Psoas muscle (tissue), 8 donors: ENCODE measurements around the gene QSOX1. TPM values are rescaled to one million over a fixed set of nuclear protein-coding genes. Genes with fewer than 3 reads are reported as not detected.

Experiments used
- ATAC-seq, 4 donors: fragments of 200-7000 bp; cut with Tn5 transposase; one replicate each; pipeline ENCODE4 v1.9.1; 2020; ENCODE audit warnings: moderate library complexity in 3 of 4, mild to moderate bottlenecking in 2 of 4
- DNase-seq, 2 donors: peaks; one replicate each; pipeline ENCODE4 v3.0.0-alpha.2; 2020
- H3K27ac ChIP-seq: fragments of 200-600 bp; one replicate; pipeline ENCODE4 v1.8.0; 2022
- H3K27me3 ChIP-seq, 3 donors: fragments of 200-600 bp in 1 of 3; one replicate each; pipeline versions ENCODE4 v1.6.1 to v1.8.0; 2013 to 2022; ENCODE audit warnings: low read length in 2 of 3, mild to moderate bottlenecking in 2 of 3, moderate library complexity in 1 of 3; ENCODE audit not compliant: insufficient read depth in 3 of 3
- H3K36me3 ChIP-seq, 2 donors: fragments of 200-600 bp in 1 of 2; one replicate each; pipeline versions ENCODE4 v1.6.1 to v1.8.0; 2013 to 2022; ENCODE audit warnings: low read depth in 1 of 2, mild to moderate bottlenecking in 1 of 2, moderate library complexity in 1 of 2; ENCODE audit not compliant: insufficient read depth in 1 of 2
- H3K4me1 ChIP-seq: fragments of 200-600 bp; one replicate; pipeline ENCODE4 v1.8.0; 2022
- H3K4me3 ChIP-seq: fragments of 200-600 bp; one replicate; pipeline ENCODE4 v1.8.0; 2022; ENCODE audit warnings: mild to moderate bottlenecking
- H3K9me3 ChIP-seq: fragments of 200-600 bp; one replicate; pipeline ENCODE4 v1.8.0; 2022
- CTCF ChIP-seq: fragments of 200-600 bp; IDR thresholded peaks from one replicate; pipeline ENCODE4 v1.8.0; 2022; ENCODE audit warnings: antibody characterized with exemption
- WGBS, 3 donors: extraction: QIAGEN DNeasy Blood & Tissue Kit; methylation state at CpG; one replicate each; pipeline versions ENCODE4 v1.1.6 to v1.1.7; 2013; 5-methylcytosine and 5-hydroxymethylcytosine counted together
- intact Hi-C, 2 donors: fragments of 100-400 bp; cut with DNase I; formaldehyde crosslinking; loops; one replicate each; pipeline versions ENCODE4 v1.11.0 to v1.14.2; 2022
- polyA plus RNA-seq, 3 donors: library from polyadenylated mRNA; stranded (reverse); fragments of 200-250 nt; gene quantifications; one replicate each; pipeline ENCODE4 v1.2.3, GENCODE V29; 2013
- total RNA-seq, 4 donors: library from RNA; stranded (reverse); fragmentation: NEBNext Ultra II Directional in 2 of 4; extraction: Animal tissue kit (Norgen Biotek cat#: 25700) in 2 of 4; gene quantifications; one replicate each; pipeline versions ENCODE4 v1.2.1 to v1.2.4, GENCODE V29; 2021 to 2023
- donor health status: healthy with polysubstance abuse.
- donor health status: DM: no; HTN: no; CAD: no; lungs with moderate emphysema.
- donor health status: Bipolar disorder and iron deficiency.
- donor health status: healthy.
- donor health status: DM: yes; HTN: yes; CAD: no.
- donor health status: DM: no; HTN: no; CAD: no.
- donor health status: DM: no; HTN: no; CAD: no.
- donor health status: DM: yes; HTN: yes; CAD: no.

The QSOX1 gene
- total and polyA plus RNA-seq, 7 donors: 21.5 to 159 (median 41.3) TPM

DNA sequence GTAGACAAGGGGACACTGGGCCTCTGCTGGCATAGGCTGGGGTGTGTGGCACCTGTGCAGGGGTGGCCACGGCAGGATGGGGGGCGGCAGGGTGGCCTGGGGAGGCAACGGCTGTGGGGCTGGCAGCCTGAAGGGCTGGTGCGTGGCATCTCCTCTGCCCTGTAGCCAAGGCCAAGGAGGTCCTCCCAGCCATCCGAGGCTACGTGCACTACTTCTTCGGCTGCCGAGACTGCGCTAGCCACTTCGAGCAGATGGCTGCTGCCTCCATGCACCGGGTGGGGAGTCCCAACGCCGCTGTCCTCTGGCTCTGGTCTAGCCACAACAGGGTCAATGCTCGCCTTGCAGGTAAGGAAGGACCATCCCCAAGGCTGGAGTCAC, 39.4 kb downstream of the QSOX1 start:
- Histone ChIP-seq H3K27ac (no peak overlapping the region), H3K4me1 (no peaks in the 10 kb centered on the region), H3K36me3 (peaks cover 0 to 87% of the 10 kb centered on the region in 2 donors), H3K9me3 (no peaks in the 10 kb centered on the region), H3K27me3 (no peaks in the 10 kb centered on the region), H3K4me3 (no peak overlapping the region)
- WGBS, 3 donors: 95 to 97% (median 96%) methylated on average over 14 of the region's 14 CpGs
- no peak for ATAC-seq
- intact Hi-C loops: no loop called here
- no peak for DNase-seq
- no peak for TF ChIP-seq CTCF

- H3K9me3 ChIP-seq: no peaks in the 10 kb centered on the region
- no peak overlapping the region for H3K4me3 ChIP-seq
- ATAC-seq (no peak), DNase-seq (no peak)
- no peaks in the 10 kb centered on the region for H3K4me1 ChIP-seq
- no peak overlapping the region for H3K27ac ChIP-seq
- H3K27me3 ChIP-seq: no peaks in the 10 kb centered on the region
- H3K36me3 ChIP-seq: peaks cover 0 to 82% of the 10 kb centered on the region in 2 donors
- 73 to 82% (median 77%) methylated on average over 16 to 19 of the region's 19 CpGs for WGBS, 3 donors
- intact Hi-C loops: no loop called here
- no peak for TF ChIP-seq CTCF
Observed at GRCh38 chr1:180194546-180195207, 40.0 kb downstream of the QSOX1 start.

DNA sequence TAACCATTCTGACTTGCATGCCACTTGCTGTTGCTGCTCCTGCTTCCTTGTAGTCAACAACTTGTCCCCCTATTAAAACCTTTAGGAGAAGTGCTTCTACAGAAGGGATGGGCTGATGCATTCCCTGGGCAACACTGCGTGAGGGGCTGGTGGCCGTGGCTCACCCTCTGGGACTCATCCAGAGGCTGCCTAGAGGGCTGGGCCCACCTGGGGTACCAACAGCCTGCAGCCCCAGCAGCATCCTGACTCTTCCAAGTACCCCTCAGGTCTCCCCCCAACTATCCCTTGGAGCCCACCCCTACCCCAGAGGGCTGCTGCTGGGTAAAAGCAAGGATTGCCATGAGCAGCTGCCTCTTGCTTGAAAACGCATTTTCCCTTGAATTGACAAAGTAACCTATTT, 40.7 kb downstream of the QSOX1 start:
- WGBS, 3 donors: 95 to 100% (median 98%) methylated on average over 3 of the region's 3 CpGs
- Histone ChIP-seq H3K27ac (no peak overlapping the region), H3K36me3 (peaks cover 0 to 75% of the 10 kb centered on the region in 2 donors), H3K9me3 (no peaks in the 10 kb centered on the region), H3K4me3 (no peak overlapping the region), H3K27me3 (no peaks in the 10 kb centered on the region), H3K4me1 (no peaks in the 10 kb centered on the region)
- intact Hi-C loops: no loop called here
- DNase-seq (no peak), ATAC-seq (no peak)
- TF ChIP-seq CTCF: no peak

DNA sequence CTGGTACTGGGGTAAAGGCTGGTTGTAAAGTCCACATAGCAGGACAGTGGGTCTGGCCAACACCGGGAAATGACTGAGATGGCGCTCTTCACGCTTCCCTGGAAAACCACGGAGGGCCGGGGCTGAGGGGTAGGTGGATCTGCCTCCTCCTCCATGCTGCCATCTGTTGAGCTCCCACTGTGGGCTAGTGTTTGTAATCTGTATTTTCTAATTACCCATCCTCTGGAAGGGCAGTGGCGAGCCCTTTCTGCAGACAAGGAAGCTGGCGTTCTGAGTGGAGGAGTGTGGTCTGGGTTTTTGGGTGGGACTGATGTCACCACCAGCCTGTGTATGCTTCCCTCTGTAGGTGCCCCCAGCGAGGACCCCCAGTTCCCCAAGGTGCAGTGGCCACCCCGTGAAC, 41.2 kb downstream of the QSOX1 start:
- Histone ChIP-seq H3K4me1 (no peaks in the 10 kb centered on the region), H3K36me3 (peaks cover 0 to 69% of the 10 kb centered on the region in 2 donors), H3K27ac (no peak overlapping the region), H3K4me3 (no peak overlapping the region), H3K27me3 (no peaks in the 10 kb centered on the region), H3K9me3 (no peaks in the 10 kb centered on the region)
- DNase-seq: no peak
- WGBS, 3 donors: 83 to 99% (median 96%) methylated on average over 9 of the region's 9 CpGs
- ATAC-seq: no peak
- TF ChIP-seq CTCF: no peak
- intact Hi-C loops: no loop called here

DNA sequence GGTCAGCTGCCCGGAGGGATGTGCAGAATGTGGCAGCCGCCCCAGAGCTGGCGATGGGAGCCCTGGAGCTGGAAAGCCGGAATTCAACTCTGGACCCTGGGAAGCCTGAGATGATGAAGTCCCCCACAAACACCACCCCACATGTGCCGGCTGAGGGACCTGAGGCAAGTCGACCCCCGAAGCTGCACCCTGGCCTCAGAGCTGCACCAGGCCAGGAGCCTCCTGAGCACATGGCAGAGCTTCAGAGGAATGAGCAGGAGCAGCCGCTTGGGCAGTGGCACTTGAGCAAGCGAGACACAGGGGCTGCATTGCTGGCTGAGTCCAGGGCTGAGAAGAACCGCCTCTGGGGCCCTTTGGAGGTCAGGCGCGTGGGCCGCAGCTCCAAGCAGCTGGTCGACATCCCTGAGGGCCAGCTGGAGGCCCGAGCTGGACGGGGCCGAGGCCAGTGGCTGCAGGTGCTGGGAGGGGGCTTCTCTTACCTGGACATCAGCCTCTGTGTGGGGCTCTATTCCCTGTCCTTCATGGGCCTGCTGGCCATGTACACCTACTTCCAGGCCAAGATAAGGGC, 41.9 kb downstream of the QSOX1 start:
- 85 to 93% (median 90%) methylated on average over 13 to 17 of the region's 17 CpGs for WGBS, 3 donors
- Histone ChIP-seq H3K27ac (no peak overlapping the region), H3K27me3 (no peaks in the 10 kb centered on the region), H3K36me3 (peaks cover 0 to 63% of the 10 kb centered on the region in 2 donors), H3K9me3 (no peaks in the 10 kb centered on the region), H3K4me1 (no peaks in the 10 kb centered on the region), H3K4me3 (no peak overlapping the region)
- no peak for ATAC-seq
- intact Hi-C loops: no loop called here
- DNase-seq: no peak
- no peak for TF ChIP-seq CTCF
